GM19468 (cell line): Measurements from ENCODE around the gene PPP4R3B.

Experiments used
- ATAC-seq: cut with Tn5 transposase; IDR thresholded peaks from one replicate; pipeline ENCODE4 v1.9.1; 2021; ENCODE audit warnings: mild to moderate bottlenecking, moderate library complexity, moderate number of reproducible peaks; ENCODE audit not compliant: unreplicated experiment; ENCODE audit errors: extremely low read depth

Gene PPP4R3B

GRCh38 chr2:55617175-55618024 lies at the start of gene PPP4R3B:
PPP4R3B (minus strand) TSS chr2:55617622; CDS start chr2:55617285, 337 bp downstream.
- peak; percentile 82 for ATAC-seq

- ATAC-seq = no peak
Observed at GRCh38 chr2:55653255-55653654, 35.8 kb upstream of the PPP4R3B start.

- ATAC-seq = no peak
Observed at GRCh38 chr2:55649211-55649610, 31.8 kb upstream of the PPP4R3B start.

- ATAC-seq = no peak
Observed at GRCh38 chr2:55636831-55637230, 19.4 kb upstream of the PPP4R3B start.

- ATAC-seq = no peak
Observed at GRCh38 chr2:55628931-55629330, 11.5 kb upstream of the PPP4R3B start.

- no peak for ATAC-seq
Observed at GRCh38 chr2:55627915-55628314, 10.5 kb upstream of the PPP4R3B start.

GRCh38 chr2:55621802-55622201 lies 4.4 kb upstream of the PPP4R3B start:
- ATAC-seq = no peak

- no peak for ATAC-seq
Observed at GRCh38 chr2:55620123-55620779, 2.8 kb upstream of the PPP4R3B start.

- no peak for ATAC-seq
Observed at GRCh38 chr2:55618275-55619055, 1.0 kb upstream of the PPP4R3B start.

GRCh38 chr2:55618025-55618274 lies 528 bp upstream of the PPP4R3B start:
- ATAC-seq = no peak

- no peak for ATAC-seq
Observed at GRCh38 chr2:55616551-55617174, 759 bp downstream of the PPP4R3B start.

- ATAC-seq = no peak
Observed at GRCh38 chr2:55611997-55612396, 5.4 kb downstream of the PPP4R3B start.

GRCh38 chr2:55610954-55611743 lies 6.3 kb downstream of the PPP4R3B start:
- ATAC-seq = no peak

GRCh38 chr2:55609938-55610578 lies 7.4 kb downstream of the PPP4R3B start:
- ATAC-seq = no peak

GRCh38 chr2:55609193-55609794 lies 8.1 kb downstream of the PPP4R3B start:
- ATAC-seq = no peak

- no peak for ATAC-seq
Observed at GRCh38 chr2:55607717-55608116, 9.7 kb downstream of the PPP4R3B start.

GRCh38 chr2:55604027-55604565 lies 13.3 kb downstream of the PPP4R3B start:
- no peak for ATAC-seq

GRCh38 chr2:55601849-55602248 lies 15.6 kb downstream of the PPP4R3B start:
- ATAC-seq = no peak
